Aorta (tissue), 5 donors: ENCODE results near the gene CHP1. TPM values are rescaled to one million over a fixed set of nuclear protein-coding genes. Genes with fewer than 3 reads are reported as not detected.
"Not testable (repeated sequence)": the region's sequence is repeated elsewhere in the genome, so short reads cannot be mapped to it uniquely, and the experiment has no call there.

Experiments
- ATAC-seq: fragments of 200-7000 bp; cut with Tn5 transposase; one replicate; pipeline ENCODE4 v1.9.1; 2022; ENCODE audit warnings: moderate library complexity; ENCODE audit not compliant: low FRiP score
- DNase-seq, 2 donors: peaks; one replicate each; pipeline ENCODE4 v3.0.0-alpha.2; 2020
- H3K27ac ChIP-seq, 2 donors: one replicate each; pipeline ENCODE4 v1.5.1; 2013; ENCODE audit warnings: low read length in 2 of 2, mild to moderate bottlenecking in 2 of 2, moderate library complexity in 2 of 2, control low read depth in 1 of 2, inconsistent platforms in 1 of 2, low read depth in 1 of 2
- H3K27me3 ChIP-seq, 2 donors: one replicate each; pipeline ENCODE4 v1.6.1; 2013; ENCODE audit warnings: control low read depth in 1 of 2, low read length in 1 of 2, mild to moderate bottlenecking in 1 of 2, moderate library complexity in 1 of 2; ENCODE audit not compliant: insufficient read depth in 2 of 2, control insufficient read depth in 1 of 2
- H3K36me3 ChIP-seq, 2 donors: one replicate each; pipeline ENCODE4 v1.6.1; 2013; ENCODE audit warnings: control low read depth in 1 of 2, low read length in 1 of 2, mild to moderate bottlenecking in 1 of 2; ENCODE audit not compliant: insufficient read depth in 2 of 2, control insufficient read depth in 1 of 2
- H3K4me1 ChIP-seq, 2 donors: one replicate each; pipeline ENCODE4 v1.6.1; 2013; ENCODE audit warnings: low read length in 2 of 2, control low read depth in 1 of 2, mild to moderate bottlenecking in 1 of 2, moderate library complexity in 1 of 2; ENCODE audit not compliant: insufficient read depth in 2 of 2, control insufficient read depth in 1 of 2
- H3K4me3 ChIP-seq, 2 donors: one replicate each; pipeline ENCODE4 v1.5.1; 2013; ENCODE audit warnings: low read length in 2 of 2, control low read depth in 1 of 2, mild to moderate bottlenecking in 1 of 2
- H3K9me3 ChIP-seq: one replicate; pipeline ENCODE4 v1.6.1; 2013; ENCODE audit warnings: mild to moderate bottlenecking, low read length; ENCODE audit not compliant: control insufficient read depth
- WGBS, 2 donors: extraction: QIAGEN DNeasy Blood & Tissue Kit; methylation state at CpG; one replicate each; pipeline ENCODE4 v1.1.7; 2013; 5-methylcytosine and 5-hydroxymethylcytosine counted together
- intact Hi-C, 2 donors: fragments of 100-400 bp; cut with DNase I; formaldehyde crosslinking; loops; one replicate each; pipeline versions ENCODE4 v1.14.2 to v1.15.0; 2022
- polyA plus RNA-seq, 2 donors: library from polyadenylated mRNA; stranded (reverse); fragments of 200-250 nt; gene quantifications; one replicate each; pipeline ENCODE4 v1.2.3, GENCODE V29; 2013
- total RNA-seq, 2 donors: library from RNA; stranded (reverse); fragmentation: NEBNext Ultra II Directional; extraction: Animal tissue kit (Norgen Biotek cat#: 25700); gene quantifications; one replicate each; pipeline ENCODE4 v1.2.1, GENCODE V29; 2021
- donor health status: healthy with polysubstance abuse.
- donor health status: Bipolar disorder and iron deficiency.
- donor health status: DM: no; HTN: no; CAD: no.
- donor health status: DM: no; HTN: no; CAD: no.
- donor health status: DM: yes; HTN: yes; CAD: no.

Gene CHP1
- total and polyA plus RNA-seq, 4 donors = 28.1 to 60.8 (median 52.6) TPM

- intact Hi-C loops = no loop called here
- no peak for ATAC-seq
- no peak for DNase-seq
- WGBS, 2 donors = 62 to 75% methylated on average over 2 of the region's 2 CpGs
- no peaks in the 10 kb centered on the region for H3K9me3 ChIP-seq
- no peak overlapping the region for H3K27ac ChIP-seq
- no peaks in the 10 kb centered on the region for H3K36me3 ChIP-seq
- no peaks in the 10 kb centered on the region for H3K27me3 ChIP-seq
- no peaks in the 10 kb centered on the region for H3K4me1 ChIP-seq
- H3K4me3 ChIP-seq = no peak overlapping the region
Measured at GRCh38 chr15:41215708-41216107, 15.4 kb upstream of the CHP1 start.

GRCh38 chr15:41218851-41219250 lies 12.2 kb upstream of the CHP1 start:
- Histone ChIP-seq H3K27ac (no peak overlapping the region), H3K36me3 (no peaks in the 10 kb centered on the region), H3K9me3 (no peaks in the 10 kb centered on the region), H3K4me1 (no peaks in the 10 kb centered on the region), H3K27me3 (peaks cover 0 to 2% of the 10 kb centered on the region in 2 donors), H3K4me3 (no peak overlapping the region)
- DNase-seq (no peak), ATAC-seq (no peak)
- 33 to 38% methylated on average over 1 of the region's 1 CpG for WGBS, 2 donors
- intact Hi-C loops = no loop called here

GRCh38 chr15:41219381-41219780 lies 11.7 kb upstream of the CHP1 start:
- Histone ChIP-seq H3K4me3 (no peak overlapping the region), H3K9me3 (no peaks in the 10 kb centered on the region), H3K27ac (no peak overlapping the region), H3K27me3 (peaks cover 0 to 2% of the 10 kb centered on the region in 2 donors), H3K36me3 (no peaks in the 10 kb centered on the region), H3K4me1 (no peaks in the 10 kb centered on the region)
- intact Hi-C loops = no loop called here
- ATAC-seq (no peak), DNase-seq (no peak)
- 35 to 41% methylated on average over 3 of the region's 3 CpGs for WGBS, 2 donors

GRCh38 chr15:41230345-41230649 lies 771 bp upstream of the CHP1 start:
- no peaks in the 10 kb centered on the region for H3K4me1 ChIP-seq
- H3K36me3 ChIP-seq = no peaks in the 10 kb centered on the region
- no peaks in the 10 kb centered on the region for H3K9me3 ChIP-seq
- H3K27me3 ChIP-seq = no peaks in the 10 kb centered on the region
- 23 to 30% methylated on average over 10 of the region's 10 CpGs for WGBS, 2 donors
- intact Hi-C loops = loop anchor here in 1 of 2 donors (5.0 kb wide), 1 partner anchor 113 kb away; the partner anchor contains the start of gene INO80
- no peak overlapping the region for H3K4me3 ChIP-seq
- no peak for ATAC-seq
- no peak for DNase-seq
- no peak overlapping the region for H3K27ac ChIP-seq

- H3K4me1 ChIP-seq = no peaks in the 10 kb centered on the region
- peak overlapping the region; percentile 60 to 74 for H3K4me3 ChIP-seq
- ATAC-seq = peak; percentile 82
- no peak for DNase-seq
- WGBS, 2 donors = 2 to 3% methylated on average over 28 of the region's 28 CpGs
- intact Hi-C loops = loop anchor here in 1 of 2 donors (5.0 kb wide), 1 partner anchor 114 kb away; the partner anchor contains the start of gene INO80
- H3K36me3 ChIP-seq = no peaks in the 10 kb centered on the region
- no peaks in the 10 kb centered on the region for H3K27me3 ChIP-seq
- no peaks in the 10 kb centered on the region for H3K9me3 ChIP-seq
- peak overlapping the region; percentile 73 to 85 for H3K27ac ChIP-seq
Measured at GRCh38 chr15:41231422-41232226, 556 bp downstream of the CHP1 start.

- Histone ChIP-seq H3K4me1 (no peaks in the 10 kb centered on the region), H3K9me3 (no peaks in the 10 kb centered on the region), H3K27me3 (no peaks in the 10 kb centered on the region), H3K4me3 (no peak overlapping the region), H3K27ac (no peak overlapping the region), H3K36me3 (no peaks in the 10 kb centered on the region)
- DNase-seq = no peak
- intact Hi-C loops = loop anchor here in 1 of 2 donors (5.0 kb wide), 1 partner anchor 116 kb away; the partner anchor contains the start of gene INO80
- WGBS, 2 donors = 88 to 90% methylated on average over 1 of the region's 1 CpG
- no peak for ATAC-seq
Measured at GRCh38 chr15:41233367-41233771, 2.3 kb downstream of the CHP1 start.

- H3K4me1 ChIP-seq, H3K27me3 ChIP-seq, H3K36me3 ChIP-seq, intact Hi-C loops, DNase-seq, H3K4me3 ChIP-seq, H3K27ac ChIP-seq, H3K9me3 ChIP-seq, ATAC-seq: not testable (repeated sequence)
- 97 to 99% methylated on average over 5 of the region's 5 CpGs for WGBS, 2 donors
Measured at GRCh38 chr15:41235228-41235627, 4.2 kb downstream of the CHP1 start.

GRCh38 chr15:41235929-41236328 lies 4.9 kb downstream of the CHP1 start:
- DNase-seq = no peak
- ATAC-seq = no peak
- H3K36me3 ChIP-seq = no peaks in the 10 kb centered on the region
- no peaks in the 10 kb centered on the region for H3K27me3 ChIP-seq
- H3K9me3 ChIP-seq = no peaks in the 10 kb centered on the region
- no peaks in the 10 kb centered on the region for H3K4me1 ChIP-seq
- H3K4me3 ChIP-seq = no peak overlapping the region
- intact Hi-C loops = no loop called here
- H3K27ac ChIP-seq = no peak overlapping the region

- intact Hi-C loops = no loop called here
- Histone ChIP-seq H3K9me3 (no peaks in the 10 kb centered on the region), H3K36me3 (peaks cover 0 to 4% of the 10 kb centered on the region in 2 donors), H3K27me3 (no peaks in the 10 kb centered on the region), H3K4me1 (no peaks in the 10 kb centered on the region), H3K27ac (no peak overlapping the region), H3K4me3 (no peak overlapping the region)
- 59 to 73% methylated on average over 5 of the region's 5 CpGs for WGBS, 2 donors
- ATAC-seq (no peak), DNase-seq (no peak)
Measured at GRCh38 chr15:41238100-41238499, 7.0 kb downstream of the CHP1 start.
